ENCODE measurements around the gene LENG1.

GRCh38 chr19:54124393-54124792 is 35.1 kb downstream of the LENG1 start:
- TF ChIP-seq, protein P1, sequence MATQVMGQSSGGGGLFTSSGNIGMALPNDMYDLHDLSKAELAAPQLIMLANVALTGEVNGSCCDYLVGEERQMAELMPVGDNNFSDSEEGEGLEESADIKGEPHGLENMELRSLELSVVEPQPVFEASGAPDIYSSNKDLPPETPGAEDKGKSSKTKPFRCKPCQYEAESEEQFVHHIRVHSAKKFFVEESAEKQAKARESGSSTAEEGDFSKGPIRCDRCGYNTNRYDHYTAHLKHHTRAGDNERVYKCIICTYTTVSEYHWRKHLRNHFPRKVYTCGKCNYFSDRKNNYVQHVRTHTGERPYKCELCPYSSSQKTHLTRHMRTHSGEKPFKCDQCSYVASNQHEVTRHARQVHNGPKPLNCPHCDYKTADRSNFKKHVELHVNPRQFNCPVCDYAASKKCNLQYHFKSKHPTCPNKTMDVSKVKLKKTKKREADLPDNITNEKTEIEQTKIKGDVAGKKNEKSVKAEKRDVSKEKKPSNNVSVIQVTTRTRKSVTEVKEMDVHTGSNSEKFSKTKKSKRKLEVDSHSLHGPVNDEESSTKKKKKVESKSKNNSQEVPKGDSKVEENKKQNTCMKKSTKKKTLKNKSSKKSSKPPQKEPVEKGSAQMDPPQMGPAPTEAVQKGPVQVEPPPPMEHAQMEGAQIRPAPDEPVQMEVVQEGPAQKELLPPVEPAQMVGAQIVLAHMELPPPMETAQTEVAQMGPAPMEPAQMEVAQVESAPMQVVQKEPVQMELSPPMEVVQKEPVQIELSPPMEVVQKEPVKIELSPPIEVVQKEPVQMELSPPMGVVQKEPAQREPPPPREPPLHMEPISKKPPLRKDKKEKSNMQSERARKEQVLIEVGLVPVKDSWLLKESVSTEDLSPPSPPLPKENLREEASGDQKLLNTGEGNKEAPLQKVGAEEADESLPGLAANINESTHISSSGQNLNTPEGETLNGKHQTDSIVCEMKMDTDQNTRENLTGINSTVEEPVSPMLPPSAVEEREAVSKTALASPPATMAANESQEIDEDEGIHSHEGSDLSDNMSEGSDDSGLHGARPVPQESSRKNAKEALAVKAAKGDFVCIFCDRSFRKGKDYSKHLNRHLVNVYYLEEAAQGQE (IDR thresholded peaks at IDR 0.05; ENCODE audit: low read depth): no peak
- TF ChIP-seq ZBTB7A (IDR thresholded peaks at IDR 0.05; ENCODE audit: low read depth) (no peak), USF1 (IDR thresholded peaks at IDR 0.05) (no peak), EP300 (IDR thresholded peaks at IDR 0.05; ENCODE audit: borderline replicate concordance) (no peak), CEBPB (IDR thresholded peaks at IDR 0.05) (no peak), TEAD4 (IDR thresholded peaks at IDR 0.05) (no peak)
- TF ChIP-seq, protein P2, sequence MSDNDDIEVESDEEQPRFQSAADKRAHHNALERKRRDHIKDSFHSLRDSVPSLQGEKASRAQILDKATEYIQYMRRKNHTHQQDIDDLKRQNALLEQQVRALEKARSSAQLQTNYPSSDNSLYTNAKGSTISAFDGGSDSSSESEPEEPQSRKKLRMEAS (IDR thresholded peaks at IDR 0.05): no peak

All from Ishikawa (cell line).